Astrocyte of the cerebellum (primary cell): ENCODE data around the gene AKAP10.
"Not testable (repeated sequence)": the region's sequence is repeated elsewhere in the genome, so short reads cannot be mapped to it uniquely, and the experiment has no call there.

Source experiments
- DNase-seq: peaks from one replicate; pipeline ENCODE4 v3.0.0-alpha.2; 2011; ENCODE audit warnings: low read depth
- H3K4me3 ChIP-seq: 2 replicates; pipeline ENCODE4 v1.5.1; 2011; ENCODE audit warnings: mild to moderate bottlenecking, low read depth, low read length, moderate library complexity
- in situ Hi-C: cut with HindIII; loops from 2 replicates; pipeline ENCODE4 v1.10.0; 2017; ENCODE audit warnings: low sequenced_read_pairs
- TF ChIP-seq, protein P1 (sequence below): IDR thresholded peaks from 2 replicates; pipeline ENCODE4 v1.5.1; 2012; ENCODE audit warnings: low read length, low read depth, moderate library complexity, mild to moderate bottlenecking; ENCODE audit errors: missing control alignments

The AKAP10 gene

GRCh38 chr17:19867329-19868078, 110.1 kb downstream of the AKAP10 start, which contains the start of gene ULK2:
Gene ULK2 (minus strand): TSS chr17:19867936. CDS start chr17:19867417, 519 bp downstream.
- in situ Hi-C loops, result no loop called here
- peak within 1 kb of the TSS; percentile 71 for H3K4me3 ChIP-seq
- peak; percentile 38 for DNase-seq
- TF ChIP-seq, protein P1, sequence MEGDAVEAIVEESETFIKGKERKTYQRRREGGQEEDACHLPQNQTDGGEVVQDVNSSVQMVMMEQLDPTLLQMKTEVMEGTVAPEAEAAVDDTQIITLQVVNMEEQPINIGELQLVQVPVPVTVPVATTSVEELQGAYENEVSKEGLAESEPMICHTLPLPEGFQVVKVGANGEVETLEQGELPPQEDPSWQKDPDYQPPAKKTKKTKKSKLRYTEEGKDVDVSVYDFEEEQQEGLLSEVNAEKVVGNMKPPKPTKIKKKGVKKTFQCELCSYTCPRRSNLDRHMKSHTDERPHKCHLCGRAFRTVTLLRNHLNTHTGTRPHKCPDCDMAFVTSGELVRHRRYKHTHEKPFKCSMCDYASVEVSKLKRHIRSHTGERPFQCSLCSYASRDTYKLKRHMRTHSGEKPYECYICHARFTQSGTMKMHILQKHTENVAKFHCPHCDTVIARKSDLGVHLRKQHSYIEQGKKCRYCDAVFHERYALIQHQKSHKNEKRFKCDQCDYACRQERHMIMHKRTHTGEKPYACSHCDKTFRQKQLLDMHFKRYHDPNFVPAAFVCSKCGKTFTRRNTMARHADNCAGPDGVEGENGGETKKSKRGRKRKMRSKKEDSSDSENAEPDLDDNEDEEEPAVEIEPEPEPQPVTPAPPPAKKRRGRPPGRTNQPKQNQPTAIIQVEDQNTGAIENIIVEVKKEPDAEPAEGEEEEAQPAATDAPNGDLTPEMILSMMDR, result no peak

DNA sequence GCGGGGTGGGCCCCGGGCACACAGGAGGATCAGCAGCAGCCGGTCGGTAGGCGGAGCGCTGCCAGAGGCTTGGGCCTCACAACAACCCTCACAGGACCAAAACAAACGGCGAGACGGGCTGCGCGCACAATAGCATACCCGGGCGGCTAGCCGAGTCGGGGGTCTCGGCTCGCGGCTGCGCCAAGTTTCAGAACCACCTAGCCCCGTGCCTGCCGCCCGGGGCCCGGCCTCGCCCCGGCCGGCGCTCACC, 110.6 kb downstream of the AKAP10 start:
- in situ Hi-C loops, result no loop called here
- DNase-seq, result peak; percentile 11
- H3K4me3 ChIP-seq, result peak overlapping the region; percentile 71
- TF ChIP-seq, protein P1, result peak; percentile 49

- in situ Hi-C loops, result no loop called here
- no peak for DNase-seq
- H3K4me3 ChIP-seq, result no peak overlapping the region
- TF ChIP-seq, protein P1, result no peak
These were observed 112.6 kb downstream of the AKAP10 start for GRCh38 chr17:19865021-19865420.

GRCh38 chr17:19860647-19861177, 116.9 kb downstream of the AKAP10 start:
- H3K4me3 ChIP-seq, in situ Hi-C loops, DNase-seq: not testable (repeated sequence)

- in situ Hi-C loops, result no loop called here
These were observed 120.0 kb downstream of the AKAP10 start for GRCh38 chr17:19857640-19858039.

More at GRCh38 chr17:19857640-19858039, 120.0 kb downstream of the AKAP10 start:
- TF ChIP-seq, protein P1, result no peak
- no peak for DNase-seq
- no peak overlapping the region for H3K4me3 ChIP-seq
